Activated CD8-positive, alpha-beta memory T cell treated with anti-CD3 and anti-CD28 coated beads for 24 hours (primary cell): ENCODE measurements around the gene GAL3ST1.

ENCODE experiments used
- DNase-seq: peaks from one replicate; pipeline ENCODE4 v3.0.0-alpha.2; 2020

The GAL3ST1 gene

GRCh38 chr22:30523646-30524489, 50.6 kb downstream of the GAL3ST1 start:
- no peak for DNase-seq

- no peak for DNase-seq
Observed at GRCh38 chr22:30521368-30522156, 52.9 kb downstream of the GAL3ST1 start.

GRCh38 chr22:30519842-30520425, 54.5 kb downstream of the GAL3ST1 start:
- DNase-seq, result no peak

- DNase-seq, result no peak
Observed at GRCh38 chr22:30516731-30517130, 57.7 kb downstream of the GAL3ST1 start.

- DNase-seq, result no peak
Observed at GRCh38 chr22:30516273-30516672, 58.2 kb downstream of the GAL3ST1 start.

- no peak for DNase-seq
Observed at GRCh38 chr22:30514252-30514651, 60.2 kb downstream of the GAL3ST1 start.

GRCh38 chr22:30513462-30513861, 61.0 kb downstream of the GAL3ST1 start:
- DNase-seq, result no peak

GRCh38 chr22:30511911-30512310, 62.6 kb downstream of the GAL3ST1 start:
- no peak for DNase-seq

GRCh38 chr22:30511109-30511508, 63.4 kb downstream of the GAL3ST1 start:
- DNase-seq, result no peak

GRCh38 chr22:30508216-30508615, 66.2 kb downstream of the GAL3ST1 start:
- no peak for DNase-seq

GRCh38 chr22:30507670-30508069, 66.8 kb downstream of the GAL3ST1 start:
- no peak for DNase-seq

- DNase-seq, result no peak
Observed at GRCh38 chr22:30506507-30506968, 67.9 kb downstream of the GAL3ST1 start.
